GM12801 (cell line): Measurements from ENCODE around the gene NHERF2.

Experiments
- CTCF ChIP-seq: IDR thresholded peaks from one replicate; pipeline ENCODE4 v1.5.1; 2011; ENCODE audit warnings: control low read depth; ENCODE audit not compliant: insufficient read length; ENCODE audit errors: extremely low read depth

NHERF2 gene

GRCh38 chr16:2033057-2033908 is 6.6 kb downstream of the NHERF2 start:
- TF ChIP-seq CTCF, result no peak

- TF ChIP-seq CTCF, result no peak
Measured at GRCh38 chr16:2034696-2035430, 8.2 kb downstream of the NHERF2 start.

- no peak for TF ChIP-seq CTCF
Measured at GRCh38 chr16:2035431-2036199, 8.9 kb downstream of the NHERF2 start.

GRCh38 chr16:2036200-2036966 is 9.7 kb downstream of the NHERF2 start:
- no peak for TF ChIP-seq CTCF

- no peak for TF ChIP-seq CTCF
Measured at GRCh38 chr16:2037115-2037514, 10.4 kb downstream of the NHERF2 start.

- TF ChIP-seq CTCF, result no peak
Measured at GRCh38 chr16:2037647-2038381, 11.1 kb downstream of the NHERF2 start.
